Inflammatory macrophage treated with lipopolysaccharide for 1 hour (primary cell): ENCODE results near the gene ATP6AP2.
"Not testable (repeated sequence)": the region's sequence is repeated elsewhere in the genome, so short reads cannot be mapped to it uniquely, and the experiment has no call there.

Source experiments
- DNase-seq, 2 donors: peaks; one replicate each; pipeline ENCODE4 v3.0.0-alpha.2; 2020 to 2022

Gene ATP6AP2

GRCh38 chrX:40576291-40576690 is 4.5 kb upstream of the ATP6AP2 start:
- no peak for DNase-seq

- DNase-seq = peak; percentile 32 to 41
Observed at GRCh38 chrX:40578039-40578695, 2.6 kb upstream of the ATP6AP2 start.

- DNase-seq = peak; percentile 42 to 65
Observed at GRCh38 chrX:40579141-40579540, 1.6 kb upstream of the ATP6AP2 start.

- DNase-seq = no peak
Observed at GRCh38 chrX:40579900-40580536, 752 bp upstream of the ATP6AP2 start.

- DNase-seq = peak; percentile 53 to 58
Observed at GRCh38 chrX:40581336-40581920, 658 bp downstream of the ATP6AP2 start.

- DNase-seq = not testable (repeated sequence)
Observed at GRCh38 chrX:40582178-40582577, 1.4 kb downstream of the ATP6AP2 start.

GRCh38 chrX:40582811-40583210 is 2.0 kb downstream of the ATP6AP2 start:
- DNase-seq = peak; percentile 14 to 62

- not testable (repeated sequence) for DNase-seq
Observed at GRCh38 chrX:40587623-40588022, 6.9 kb downstream of the ATP6AP2 start.

- not testable (repeated sequence) for DNase-seq
Observed at GRCh38 chrX:40589616-40590321, 9.0 kb downstream of the ATP6AP2 start.

GRCh38 chrX:40603446-40603845 is 22.7 kb downstream of the ATP6AP2 start:
- DNase-seq = no peak

- no peak for DNase-seq
Observed at GRCh38 chrX:40607381-40607780, 26.6 kb downstream of the ATP6AP2 start.

GRCh38 chrX:40612511-40612910 is 31.7 kb downstream of the ATP6AP2 start:
- no peak for DNase-seq

- no peak for DNase-seq
Observed at GRCh38 chrX:40615976-40616375, 35.2 kb downstream of the ATP6AP2 start.

- DNase-seq = no peak
Observed at GRCh38 chrX:40617566-40617965, 36.8 kb downstream of the ATP6AP2 start.

- DNase-seq = no peak
Observed at GRCh38 chrX:40622479-40623138, 41.8 kb downstream of the ATP6AP2 start.

- no peak for DNase-seq
Observed at GRCh38 chrX:40623139-40623536, 42.4 kb downstream of the ATP6AP2 start, which contains the start of gene MPC1L. TSS of gene MPC1L (plus strand) at chrX:40623428. CDS start at chrX:40623566, 138 bp downstream.

GRCh38 chrX:40623665-40624064 is 42.9 kb downstream of the ATP6AP2 start:
- DNase-seq = no peak

- DNase-seq = no peak
Observed at GRCh38 chrX:40625294-40625693, 44.5 kb downstream of the ATP6AP2 start.

GRCh38 chrX:40628506-40628905 is 47.7 kb downstream of the ATP6AP2 start:
- peak in 1 of 2 donors; percentile 28 for DNase-seq

- no peak for DNase-seq
Observed at GRCh38 chrX:40632199-40632598, 51.4 kb downstream of the ATP6AP2 start.

- no peak for DNase-seq
Observed at GRCh38 chrX:40637687-40638086, 56.9 kb downstream of the ATP6AP2 start.

- peak; percentile 59 to 80 for DNase-seq
Observed at GRCh38 chrX:40644176-40644575, 63.4 kb downstream of the ATP6AP2 start.

- peak; percentile 62 to 66 for DNase-seq
Observed at GRCh38 chrX:40644821-40645358, 64.1 kb downstream of the ATP6AP2 start.
